HFF-Myc (cell line): ENCODE measurements around the gene FKBP7.
"Not testable (repeated sequence)": the region's sequence is repeated elsewhere in the genome, so short reads cannot be mapped to it uniquely, and the experiment has no call there.

Source experiments
- DNase-seq: peaks from one replicate; pipeline ENCODE4 v3.0.0-alpha.2; 2011; ENCODE audit warnings: low read depth; ENCODE audit errors: extremely low read depth
- H3K4me3 ChIP-seq: replicated peaks from 2 replicates; pipeline ENCODE4 v1.5.1; 2011; ENCODE audit warnings: low read depth, mild to moderate bottlenecking, control low read depth, low read length
- CTCF ChIP-seq: IDR thresholded peaks from 2 replicates; pipeline ENCODE4 v1.5.1; 2012; ENCODE audit warnings: mild to moderate bottlenecking, low read depth, low read length, control low read depth; ENCODE audit errors: missing control alignments

The FKBP7 gene, protein sequence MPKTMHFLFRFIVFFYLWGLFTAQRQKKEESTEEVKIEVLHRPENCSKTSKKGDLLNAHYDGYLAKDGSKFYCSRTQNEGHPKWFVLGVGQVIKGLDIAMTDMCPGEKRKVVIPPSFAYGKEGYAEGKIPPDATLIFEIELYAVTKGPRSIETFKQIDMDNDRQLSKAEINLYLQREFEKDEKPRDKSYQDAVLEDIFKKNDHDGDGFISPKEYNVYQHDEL

DNA sequence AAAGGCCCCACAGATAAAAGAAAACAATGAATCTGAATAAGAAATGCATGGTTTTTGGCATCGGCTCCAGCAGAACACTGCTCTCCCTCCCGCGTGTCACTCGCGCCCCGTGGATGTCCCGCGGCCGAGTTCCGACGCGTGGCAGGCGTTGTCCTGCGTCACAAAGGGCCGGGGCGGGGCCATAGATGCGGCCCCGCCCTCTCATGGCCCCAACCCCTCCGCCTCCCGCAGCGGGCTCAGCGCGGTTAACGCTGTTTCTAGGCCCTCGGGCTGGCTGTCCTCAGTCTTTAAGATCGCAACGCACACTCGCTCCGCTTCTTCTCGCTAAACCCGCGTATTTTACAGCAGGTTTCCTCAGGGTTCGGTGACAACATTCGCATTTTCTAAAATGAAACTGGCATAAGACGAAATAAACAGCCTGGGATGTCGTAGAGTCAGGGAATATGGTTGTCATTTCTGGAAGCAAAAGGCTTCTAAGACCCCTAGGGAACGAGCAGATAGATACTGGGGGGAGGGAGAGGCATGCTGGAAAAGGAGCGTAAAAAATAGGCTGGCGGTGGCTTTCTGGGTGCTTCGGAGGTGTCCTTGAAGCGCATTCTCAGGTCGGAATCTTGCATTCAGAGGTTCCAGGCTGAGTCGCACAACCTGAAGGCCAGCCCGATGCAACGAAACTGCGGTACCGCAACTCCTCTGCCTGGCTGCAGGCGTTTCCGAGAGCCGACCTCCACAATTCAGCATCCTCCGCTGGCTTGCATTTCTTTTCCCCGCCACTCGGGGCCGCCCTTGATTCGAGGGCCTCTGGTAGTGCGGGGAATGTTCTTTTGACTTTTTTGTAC lies at the start of gene FKBP7:
Gene FKBP7 (minus strand): TSS at position 162 of the 836 bp plus-strand sequence. CDS start 101 bp downstream, at position 61.
- peak; percentile 54 for TF ChIP-seq CTCF
- peak within 1 kb of the TSS; percentile 93 for H3K4me3 ChIP-seq
- DNase-seq, result peak; percentile 32

- TF ChIP-seq CTCF, result no peak
- no peak for DNase-seq
- no peak overlapping the region for H3K4me3 ChIP-seq
Measured at GRCh38 chr2:178527592-178527991, 49.2 kb upstream of the FKBP7 start.

GRCh38 chr2:178526256-178526655 lies 47.9 kb upstream of the FKBP7 start:
- no peak overlapping the region for H3K4me3 ChIP-seq
- DNase-seq, result no peak
- no peak for TF ChIP-seq CTCF

DNA sequence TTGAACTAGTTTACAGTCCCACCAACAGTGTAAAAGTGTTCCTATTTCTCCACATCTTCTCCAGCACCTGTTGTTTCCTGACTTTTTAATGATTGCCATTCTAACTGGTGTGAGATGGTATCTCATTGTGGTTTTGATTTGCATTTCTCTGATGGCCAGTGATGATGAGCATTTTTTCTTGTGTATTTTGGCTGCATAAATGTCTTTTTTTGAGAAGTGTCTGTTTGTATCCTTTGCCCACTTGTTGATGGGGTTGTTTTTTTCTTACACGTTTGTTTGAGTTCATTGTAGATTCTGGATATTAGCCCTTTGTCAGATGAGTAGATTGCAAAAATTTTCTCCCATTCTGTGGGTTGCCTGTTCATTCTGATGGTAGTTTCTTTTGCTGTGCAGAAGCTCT lies 47.1 kb upstream of the FKBP7 start:
- not testable (repeated sequence) for DNase-seq

DNA sequence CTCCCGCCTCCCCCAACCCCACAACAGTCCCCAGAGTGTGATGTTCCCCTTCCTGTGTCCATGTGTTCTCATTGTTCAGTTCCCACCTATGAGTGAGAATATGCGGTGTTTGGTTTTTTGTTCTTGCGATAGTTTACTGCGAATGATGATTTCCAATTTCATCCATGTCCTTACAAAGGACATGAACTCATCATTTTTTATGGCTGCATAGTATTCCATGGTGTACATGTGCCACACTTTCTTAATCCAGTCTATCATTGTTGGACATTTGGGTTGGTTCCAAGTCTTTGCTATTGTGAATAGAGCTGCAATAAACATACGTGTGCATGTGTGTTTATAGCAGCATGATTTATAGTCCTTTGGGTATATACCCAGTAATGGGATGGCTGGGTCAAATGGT lies 46.6 kb upstream of the FKBP7 start:
- not testable (repeated sequence) for H3K4me3 ChIP-seq, DNase-seq

More for the DNA sequence above, 47.1 kb upstream of the FKBP7 start:
- H3K4me3 ChIP-seq, result not testable (repeated sequence)

- H3K4me3 ChIP-seq, result peak overlapping the region; percentile 75
- TF ChIP-seq CTCF, result no peak
- no peak for DNase-seq
Measured at GRCh38 chr2:178523596-178524134, 45.3 kb upstream of the FKBP7 start.

DNA sequence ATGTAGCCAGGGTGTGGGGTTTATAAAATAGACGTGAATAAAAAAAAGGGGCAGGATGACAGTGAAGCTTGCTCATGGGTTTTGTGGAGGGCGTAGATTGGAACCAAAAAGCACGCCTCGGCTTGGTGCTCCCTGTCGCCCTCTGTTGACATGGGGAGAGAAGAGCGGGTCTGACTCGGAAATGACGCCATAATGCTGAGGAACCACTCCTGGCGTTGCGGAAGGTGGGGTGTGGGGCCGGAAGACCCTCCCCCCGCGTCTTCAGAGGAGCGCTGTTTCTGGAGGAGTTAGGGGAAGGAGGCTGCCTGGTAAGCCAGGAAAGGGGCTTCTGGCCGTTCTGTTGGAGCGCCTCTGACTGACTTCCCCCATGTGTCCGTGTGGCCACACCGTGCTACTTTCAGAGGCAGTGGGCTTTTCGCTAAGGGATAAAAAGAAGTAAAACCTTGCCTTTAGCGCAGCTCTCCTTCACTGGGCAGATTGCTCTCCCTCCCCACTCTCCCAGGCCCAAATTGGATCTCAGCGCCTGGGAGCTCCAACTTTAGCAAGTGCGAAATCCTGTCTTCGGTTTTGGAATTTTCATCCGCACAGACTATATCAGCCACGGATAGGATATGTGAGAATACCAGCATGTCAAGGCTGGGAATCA lies 44.7 kb upstream of the FKBP7 start:
- peak overlapping the region; percentile 75 for H3K4me3 ChIP-seq
- TF ChIP-seq CTCF, result peak; percentile 79

More for the DNA sequence above, 44.7 kb upstream of the FKBP7 start:
- peak; percentile 60 for DNase-seq
